Measurements from ENCODE around the gene ZNRF3.
A peak's percentile ranks its signal among the peaks of the same experiment; 100 is the strongest.
"Not testable (repeated sequence)": the region's sequence is repeated elsewhere in the genome, so short reads cannot be mapped to it uniquely, and the experiment has no call there.

The ZNRF3 gene

DNA sequence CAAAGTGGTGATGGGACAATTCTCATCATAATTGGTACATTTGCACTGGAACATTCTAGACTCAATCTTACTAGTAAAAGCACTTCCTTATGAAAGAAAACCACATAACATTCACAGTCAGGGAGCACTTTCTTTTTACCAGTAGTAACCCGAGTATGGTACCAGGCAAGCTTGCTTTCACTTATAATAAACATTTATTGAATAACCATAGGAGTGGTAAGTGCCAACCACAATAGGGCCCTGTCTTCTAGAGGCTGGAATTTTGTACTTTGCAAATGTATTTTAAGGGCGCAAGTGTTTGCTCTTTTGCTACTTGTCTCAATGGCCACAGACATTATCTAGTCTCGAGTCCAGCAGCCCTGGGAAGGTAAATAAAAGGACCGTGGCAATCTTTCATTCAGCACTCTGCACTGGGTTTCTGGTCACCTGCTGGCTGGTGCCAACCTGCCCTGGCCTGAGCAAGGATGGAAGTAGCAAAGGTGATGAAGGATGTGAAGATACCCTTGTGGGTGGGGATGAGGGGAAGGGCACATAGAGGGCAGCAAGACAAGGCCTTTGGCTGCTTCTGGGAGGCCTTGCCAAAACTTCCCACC lies 154.1 kb downstream of the ZNRF3 start:
- no peak for DNase-seq (ENCODE audit: low spot score)

DNA sequence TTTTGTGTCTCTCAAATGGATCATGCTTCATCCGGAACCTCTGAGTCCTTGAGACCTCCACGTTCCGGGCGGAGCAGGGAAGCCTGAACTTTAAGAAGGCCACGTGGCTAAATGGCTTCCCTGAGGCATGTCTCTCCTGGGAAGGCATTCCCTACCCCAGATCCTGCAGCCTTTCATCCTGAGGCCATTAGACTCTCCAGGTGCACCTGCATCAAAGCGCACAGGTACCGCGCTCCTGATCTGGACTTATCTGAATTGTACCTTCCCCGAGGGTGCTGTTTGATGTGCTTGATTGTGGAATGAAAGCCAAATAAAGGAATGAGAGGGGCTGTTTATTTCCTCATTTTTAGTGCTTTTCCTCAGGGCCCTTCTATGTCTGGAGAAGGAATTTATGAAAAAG lies 155.8 kb downstream of the ZNRF3 start:
- DNase-seq (ENCODE audit: low spot score), result no peak

DNA sequence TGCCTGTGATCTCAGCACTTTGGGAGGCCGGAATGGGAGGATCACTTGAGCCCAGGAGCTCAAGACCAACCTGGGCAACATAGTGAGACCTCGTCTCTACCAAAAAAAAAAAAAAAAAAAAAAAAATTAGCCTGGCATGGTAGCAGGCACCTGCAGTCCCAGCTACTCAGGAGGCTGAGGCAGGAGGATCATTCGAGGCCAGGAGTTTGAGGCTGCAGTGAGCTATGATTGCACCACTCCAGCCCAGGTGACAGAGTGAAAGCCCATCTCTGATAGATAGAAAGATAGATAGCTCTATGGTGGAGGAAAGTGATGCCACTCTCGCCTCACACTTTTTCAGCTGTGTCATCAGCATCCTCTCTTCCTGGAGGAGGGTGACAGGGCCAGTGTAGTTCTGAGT lies 156.3 kb downstream of the ZNRF3 start:
- not testable (repeated sequence) for DNase-seq (ENCODE audit: low spot score)

DNA sequence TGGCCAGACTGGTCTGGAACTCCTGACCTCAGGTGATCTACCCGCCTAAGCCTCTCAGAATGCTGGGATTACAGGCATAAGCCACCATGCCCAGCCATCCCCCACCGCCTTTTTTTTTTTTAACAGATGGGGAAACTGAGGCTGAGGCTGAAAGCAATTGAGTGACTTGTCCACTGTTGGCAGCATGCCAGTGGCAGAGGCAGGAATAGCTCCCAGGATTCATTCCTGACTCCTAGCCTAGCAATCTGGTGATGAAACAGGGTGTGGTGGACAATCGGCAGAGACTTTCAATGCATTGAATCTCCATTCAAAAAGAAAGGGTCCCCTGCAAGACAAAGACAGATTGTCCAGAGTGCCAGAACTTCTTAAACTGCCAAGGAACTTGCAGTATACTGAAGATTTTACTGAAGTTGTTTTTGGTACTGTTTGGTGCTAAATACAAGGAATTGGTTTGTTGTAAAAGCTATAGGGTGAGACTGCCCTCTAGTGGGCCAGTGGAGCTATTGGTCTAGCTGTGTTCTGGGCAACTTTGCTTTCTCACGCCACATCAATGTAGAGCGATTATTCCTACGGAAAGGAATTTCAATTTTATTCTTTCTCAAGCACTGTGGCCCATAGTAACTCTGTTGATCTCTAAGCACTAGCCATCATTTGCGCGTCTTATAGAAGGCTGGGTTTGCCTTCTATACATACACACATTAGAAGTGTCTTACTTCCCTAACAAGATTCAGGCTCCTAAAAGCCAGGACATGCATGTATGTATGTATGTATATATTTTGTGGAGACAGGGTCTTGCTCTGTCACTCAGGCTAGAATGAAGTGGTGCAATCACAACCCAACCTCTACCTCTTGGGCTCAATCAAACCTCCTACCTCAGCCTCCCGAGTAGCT lies 157.3 kb downstream of the ZNRF3 start:
- peak; percentile 81 for DNase-seq (ENCODE audit: low spot score)

DNA sequence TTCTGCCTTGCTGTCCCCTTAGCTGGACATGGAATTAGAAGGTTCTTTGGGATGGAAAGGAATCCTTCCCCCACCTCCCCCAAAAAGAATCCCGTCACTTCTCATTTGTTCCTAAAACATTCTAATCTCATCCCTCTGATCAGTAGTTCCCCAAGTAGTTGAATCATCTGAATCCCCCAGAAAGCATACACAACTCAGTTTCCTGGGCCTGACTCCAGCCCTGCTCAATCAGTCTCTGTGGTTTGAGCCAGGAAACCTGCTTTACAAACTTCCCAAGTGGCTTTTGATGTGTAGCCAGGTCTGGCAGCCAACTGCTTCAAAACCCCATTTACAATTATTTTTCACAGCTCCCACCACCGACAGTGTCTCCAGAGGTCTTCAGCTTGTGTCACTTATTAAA lies 158.0 kb downstream of the ZNRF3 start:
- no peak for DNase-seq (ENCODE audit: low spot score)

DNA sequence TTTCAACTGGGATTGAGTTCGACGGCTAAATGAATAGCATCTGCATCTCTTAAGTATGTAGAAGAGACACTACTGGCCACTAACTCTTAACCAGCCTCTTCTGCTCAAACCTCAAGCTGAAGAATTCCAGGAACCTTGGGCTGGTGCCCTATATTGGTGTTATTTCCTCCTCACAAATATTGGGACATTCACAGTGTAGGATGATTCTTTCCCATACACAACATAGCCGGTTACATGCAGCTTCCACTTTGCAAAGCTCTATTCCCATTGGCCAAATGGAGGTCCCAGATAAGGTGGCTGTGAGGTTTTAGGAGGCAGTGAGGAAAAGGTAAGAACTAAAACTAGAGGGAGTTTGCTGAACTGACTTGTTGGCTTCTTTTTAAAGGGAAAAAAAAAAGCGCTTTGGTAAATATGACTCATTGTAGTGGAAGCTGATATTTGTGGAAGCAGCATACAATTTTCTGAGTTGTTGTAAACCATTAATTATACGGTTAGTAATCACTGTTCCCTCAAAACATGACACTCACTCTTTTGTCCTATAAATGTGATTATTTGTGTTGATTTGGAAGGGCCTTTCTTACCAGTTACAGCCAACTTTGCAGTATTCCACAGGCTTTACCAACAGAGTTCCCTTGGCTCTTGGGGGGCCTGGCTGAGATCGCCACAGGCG lies 160.7 kb downstream of the ZNRF3 start:
- no peak for DNase-seq (ENCODE audit: low spot score)

DNA sequence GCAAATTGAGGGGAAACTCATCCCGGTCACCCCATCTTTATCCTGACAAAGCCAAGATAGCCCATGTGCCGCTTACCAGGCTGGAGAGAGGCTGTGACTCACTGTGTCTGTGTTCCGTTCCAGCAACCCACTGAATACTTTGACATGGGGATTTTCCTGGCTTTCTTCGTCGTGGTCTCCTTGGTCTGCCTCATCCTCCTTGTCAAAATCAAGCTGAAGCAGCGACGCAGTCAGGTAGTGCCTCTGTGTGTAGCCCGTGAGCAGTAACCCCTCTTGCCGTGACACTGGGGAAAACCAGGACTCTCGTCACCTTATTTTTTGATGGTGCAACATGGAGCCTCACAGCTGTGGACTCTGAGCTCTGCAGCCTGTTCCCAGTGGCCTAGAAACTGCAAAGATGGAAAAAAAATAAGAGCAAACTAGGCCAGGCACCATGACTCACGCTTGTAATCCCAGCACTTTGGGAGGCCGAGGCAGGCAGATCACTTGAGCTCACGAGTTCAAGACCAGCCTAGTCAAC lies 161.3 kb downstream of the ZNRF3 start:
- DNase-seq (ENCODE audit: low spot score), result no peak

DNA sequence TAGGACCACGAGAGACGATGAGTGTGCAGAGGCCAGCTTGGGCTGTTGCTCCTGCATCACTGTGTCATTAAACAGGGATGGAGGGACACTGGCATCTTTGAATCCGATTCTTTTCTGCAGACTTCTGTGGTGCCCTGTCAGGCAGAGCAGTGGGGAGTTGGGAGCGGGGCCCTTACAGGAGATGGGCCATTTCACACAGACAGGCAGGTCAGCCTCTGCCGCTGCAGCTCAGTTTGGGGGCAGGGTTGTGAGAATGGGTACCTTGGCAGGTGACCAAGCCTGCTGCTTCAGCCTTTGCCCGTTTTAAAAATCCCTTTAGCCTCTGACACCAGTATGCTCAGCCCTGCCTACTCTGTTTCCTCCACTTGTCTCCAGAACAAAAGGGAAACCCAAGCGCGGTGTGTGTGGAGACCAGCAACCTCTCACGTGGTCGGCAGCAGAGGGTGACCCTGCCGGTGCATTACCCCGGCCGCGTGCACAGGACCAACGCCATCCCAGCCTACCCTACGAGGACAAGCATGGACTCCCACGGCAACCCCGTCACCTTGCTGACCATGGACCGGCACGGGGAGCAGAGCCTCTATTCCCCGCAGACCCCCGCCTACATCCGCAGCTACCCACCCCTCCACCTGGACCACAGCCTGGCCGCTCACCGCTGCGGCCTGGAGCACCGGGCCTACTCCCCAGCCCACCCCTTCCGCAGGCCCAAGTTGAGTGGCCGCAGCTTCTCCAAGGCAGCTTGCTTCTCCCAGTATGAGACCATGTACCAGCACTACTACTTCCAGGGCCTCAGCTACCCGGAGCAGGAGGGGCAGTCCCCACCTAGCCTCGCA lies 165.7 kb downstream of the ZNRF3 start:
- no peak for DNase-seq (ENCODE audit: low spot score)

DNA sequence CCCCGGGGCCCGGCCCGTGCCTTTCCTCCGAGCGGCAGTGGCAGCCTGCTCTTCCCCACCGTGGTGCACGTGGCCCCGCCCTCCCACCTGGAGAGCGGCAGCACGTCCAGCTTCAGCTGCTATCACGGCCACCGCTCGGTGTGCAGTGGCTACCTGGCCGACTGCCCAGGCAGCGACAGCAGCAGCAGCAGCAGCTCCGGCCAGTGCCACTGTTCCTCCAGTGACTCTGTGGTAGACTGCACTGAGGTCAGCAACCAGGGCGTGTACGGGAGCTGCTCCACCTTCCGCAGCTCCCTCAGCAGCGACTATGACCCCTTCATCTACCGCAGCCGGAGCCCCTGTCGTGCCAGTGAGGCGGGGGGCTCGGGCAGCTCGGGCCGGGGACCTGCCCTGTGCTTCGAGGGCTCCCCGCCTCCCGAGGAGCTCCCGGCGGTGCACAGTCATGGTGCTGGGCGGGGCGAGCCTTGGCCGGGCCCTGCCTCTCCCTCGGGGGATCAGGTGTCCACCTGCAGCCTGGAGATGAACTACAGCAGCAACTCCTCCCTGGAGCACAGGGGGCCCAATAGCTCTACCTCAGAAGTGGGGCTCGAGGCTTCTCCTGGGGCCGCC lies 166.4 kb downstream of the ZNRF3 start:
- DNase-seq (ENCODE audit: low spot score), result no peak

DNA sequence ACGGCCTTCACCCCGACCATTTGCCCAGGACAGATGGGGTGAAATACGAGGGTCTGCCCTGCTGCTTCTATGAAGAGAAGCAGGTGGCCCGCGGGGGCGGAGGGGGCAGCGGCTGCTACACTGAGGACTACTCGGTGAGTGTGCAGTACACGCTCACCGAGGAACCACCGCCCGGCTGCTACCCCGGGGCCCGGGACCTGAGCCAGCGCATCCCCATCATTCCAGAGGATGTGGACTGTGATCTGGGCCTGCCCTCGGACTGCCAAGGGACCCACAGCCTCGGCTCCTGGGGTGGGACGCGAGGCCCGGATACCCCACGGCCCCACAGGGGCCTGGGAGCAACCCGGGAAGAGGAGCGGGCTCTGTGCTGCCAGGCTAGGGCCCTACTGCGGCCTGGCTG lies 167.1 kb downstream of the ZNRF3 start:
- no peak for DNase-seq (ENCODE audit: low spot score)

DNA sequence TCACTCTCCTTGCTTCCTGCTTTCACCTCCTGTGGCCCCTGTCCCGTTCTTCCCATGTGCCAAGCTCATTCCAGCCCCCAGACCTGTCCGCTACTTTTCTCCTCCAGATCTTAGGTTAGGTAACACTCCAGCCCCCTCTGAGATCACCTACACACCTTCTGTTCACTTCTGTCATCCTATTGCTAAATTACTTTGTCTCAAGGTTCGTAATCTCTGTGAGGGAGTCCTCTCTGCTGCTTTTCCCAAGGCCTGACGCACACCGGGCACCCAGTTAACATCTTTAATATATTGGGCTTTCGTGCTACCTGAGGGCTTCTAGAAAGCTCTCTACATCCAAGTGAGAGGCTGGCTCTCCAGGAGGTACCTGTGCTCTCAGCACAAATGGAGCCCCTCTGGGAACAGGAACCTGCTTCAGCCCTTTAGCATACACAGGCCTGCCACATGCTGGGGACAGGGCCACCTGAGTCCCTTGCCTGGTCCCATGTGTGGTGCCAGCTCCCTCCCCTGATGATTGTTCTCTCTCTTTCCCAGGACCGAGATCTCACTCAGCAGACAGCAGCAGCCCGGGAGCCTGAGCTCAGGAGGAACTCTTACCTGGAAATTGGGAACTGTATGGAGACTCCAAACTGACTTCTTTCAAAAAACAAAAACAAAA lies 169.8 kb downstream of the ZNRF3 start:
- no peak for DNase-seq (ENCODE audit: low spot score)

DNA sequence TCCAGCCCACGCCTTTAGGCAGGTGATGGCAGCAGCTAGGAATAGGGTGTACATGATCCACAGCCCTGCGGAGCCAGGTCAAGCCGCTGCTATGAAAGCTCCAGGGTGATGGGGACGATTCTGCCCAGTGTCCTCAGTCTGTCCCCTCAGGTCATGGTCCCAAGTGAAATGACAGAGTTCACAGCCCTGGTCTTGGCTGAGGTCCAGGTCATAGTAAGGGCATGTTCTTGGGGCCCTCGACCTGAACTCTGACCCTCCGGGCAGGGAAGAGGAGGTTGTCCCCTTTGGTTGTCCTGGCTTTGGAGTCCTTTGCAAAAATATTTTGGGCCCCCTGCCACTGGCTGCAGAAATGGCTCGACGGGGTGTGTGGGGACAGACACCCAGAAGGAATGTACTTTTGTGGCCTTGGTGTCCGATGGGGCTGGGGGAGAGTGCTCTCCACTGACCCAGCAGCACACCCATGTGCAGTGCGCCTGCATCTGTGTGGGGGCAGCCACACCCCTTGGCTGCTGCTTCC lies 170.9 kb downstream of the ZNRF3 start:
- DNase-seq (ENCODE audit: low spot score), result no peak

DNA sequence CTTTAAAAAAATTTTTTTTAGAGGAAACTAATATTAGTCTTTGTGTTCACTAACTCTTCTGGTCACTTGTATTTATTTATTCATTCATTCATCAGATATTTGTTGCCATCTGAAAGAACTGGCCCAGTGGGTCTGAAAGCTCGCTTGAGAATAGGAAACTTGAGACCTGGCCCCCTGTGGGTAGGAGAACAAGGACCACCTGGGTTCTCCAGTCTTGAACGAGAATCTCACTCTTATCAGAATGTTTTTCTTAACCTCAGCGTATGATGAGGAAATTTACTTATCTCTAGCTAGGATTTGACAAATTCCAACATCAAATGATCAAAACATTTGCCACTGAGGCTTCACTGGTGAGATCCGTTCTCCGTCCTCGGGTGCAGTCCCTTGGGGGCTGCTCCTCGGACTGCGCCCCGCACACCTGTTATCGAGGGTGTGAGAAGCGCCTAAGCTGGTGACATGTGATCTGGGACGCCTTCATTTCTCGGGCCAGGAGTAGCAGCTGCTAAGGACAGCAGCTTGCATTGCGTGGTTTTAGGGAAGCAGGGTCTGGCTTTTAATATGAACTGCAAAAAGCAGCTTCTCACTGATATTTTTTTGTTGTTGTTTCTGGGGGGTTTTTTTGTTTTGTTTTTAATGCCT lies 171.9 kb downstream of the ZNRF3 start:
- no peak for DNase-seq (ENCODE audit: low spot score)

DNA sequence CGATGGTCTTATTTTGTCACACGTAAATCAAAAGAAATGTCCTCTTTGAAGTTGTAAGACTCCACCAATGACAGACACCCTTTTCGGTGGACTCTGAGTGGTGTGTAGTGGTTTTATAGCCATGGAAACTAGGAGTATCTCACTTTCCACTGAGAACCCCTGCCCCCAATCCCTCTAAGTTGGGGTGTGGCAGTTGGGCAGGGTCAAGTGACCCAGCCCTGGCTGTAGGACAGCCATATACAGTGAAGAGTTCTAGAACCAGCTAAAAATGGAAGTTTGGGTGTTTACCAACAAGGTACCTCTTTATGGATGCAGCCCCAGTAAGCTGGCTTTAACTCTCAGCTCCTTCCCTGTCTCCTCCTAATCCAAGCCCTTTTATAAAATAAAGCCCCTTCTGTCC lies 173.1 kb downstream of the ZNRF3 start:
- no peak for DNase-seq (ENCODE audit: low spot score)

DNA sequence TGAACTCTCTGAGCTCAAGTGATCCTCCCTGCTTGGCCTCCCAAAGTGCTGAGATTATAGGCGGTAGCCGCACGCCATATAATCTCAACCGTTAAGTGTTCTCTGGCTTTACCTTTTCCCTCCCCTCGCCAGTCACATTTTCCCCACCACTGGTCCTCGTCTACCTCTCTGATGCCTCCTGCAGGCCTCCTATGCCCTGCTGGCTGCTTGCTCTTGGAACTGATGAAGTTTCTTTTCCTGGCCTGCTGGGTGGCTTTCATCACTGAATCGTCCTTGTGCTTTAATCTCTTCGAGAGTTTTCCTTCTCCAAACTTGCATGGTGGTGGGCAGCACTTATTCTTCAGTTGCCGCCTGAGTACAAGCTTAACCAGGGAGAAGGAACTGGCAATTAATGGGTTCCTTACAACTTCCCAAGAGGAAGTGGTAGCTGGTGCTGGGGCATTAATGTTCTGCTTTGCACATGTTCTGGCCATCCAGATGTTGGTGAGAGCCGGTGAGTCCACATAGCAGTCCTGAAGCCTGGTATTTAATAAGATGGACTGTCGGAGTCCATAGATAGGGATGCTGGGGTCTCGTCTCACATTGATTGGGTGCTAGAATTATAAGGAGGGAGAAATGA lies 177.0 kb downstream of the ZNRF3 start:
- no peak for DNase-seq (ENCODE audit: low spot score)

DNA sequence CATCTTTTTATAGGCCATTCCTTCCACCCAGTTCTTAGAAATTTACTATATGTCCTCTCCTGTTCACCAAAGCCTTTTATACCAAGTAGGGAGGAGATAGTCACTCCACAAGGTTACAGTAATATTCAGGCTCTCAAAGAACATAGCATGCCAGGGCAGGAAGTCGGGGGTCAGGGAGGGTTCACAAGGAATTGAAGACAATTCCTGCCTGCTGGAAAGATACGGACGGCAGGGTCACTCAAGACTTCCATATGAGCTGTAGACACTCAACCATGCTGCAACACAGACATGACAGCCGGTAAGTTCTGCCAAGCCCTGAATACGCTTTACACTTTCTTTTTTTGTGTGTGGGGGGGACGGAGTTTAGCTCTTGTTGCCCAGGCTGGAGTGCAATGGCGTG lies 177.6 kb downstream of the ZNRF3 start:
- no peak for DNase-seq (ENCODE audit: low spot score)

DNA sequence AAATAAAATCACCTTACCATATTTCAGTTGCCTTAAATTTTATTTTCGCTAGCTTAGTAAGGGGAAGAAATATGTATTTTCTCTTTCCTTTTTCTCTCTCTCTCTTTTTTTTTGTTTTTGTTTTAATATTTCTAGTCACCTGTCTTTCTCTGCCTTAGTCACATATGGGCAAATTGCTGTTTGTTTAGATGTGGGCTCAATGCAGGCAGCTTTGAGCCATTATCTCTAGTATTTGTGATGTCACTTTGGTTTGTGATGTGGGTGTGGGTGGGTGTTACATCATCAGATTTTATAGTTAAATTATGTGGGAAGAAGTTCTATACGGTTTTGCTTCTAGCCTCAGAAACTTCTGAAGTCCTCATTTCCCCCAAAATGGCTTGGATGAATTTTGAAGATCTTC lies 178.4 kb downstream of the ZNRF3 start, which contains the start of gene C22orf31:
TSS of gene C22orf31 (minus strand) at position 59 of the 400 bp plus-strand sequence. CDS start at position 20, 39 bp downstream.
- no peak for DNase-seq (ENCODE audit: low spot score)

DNA sequence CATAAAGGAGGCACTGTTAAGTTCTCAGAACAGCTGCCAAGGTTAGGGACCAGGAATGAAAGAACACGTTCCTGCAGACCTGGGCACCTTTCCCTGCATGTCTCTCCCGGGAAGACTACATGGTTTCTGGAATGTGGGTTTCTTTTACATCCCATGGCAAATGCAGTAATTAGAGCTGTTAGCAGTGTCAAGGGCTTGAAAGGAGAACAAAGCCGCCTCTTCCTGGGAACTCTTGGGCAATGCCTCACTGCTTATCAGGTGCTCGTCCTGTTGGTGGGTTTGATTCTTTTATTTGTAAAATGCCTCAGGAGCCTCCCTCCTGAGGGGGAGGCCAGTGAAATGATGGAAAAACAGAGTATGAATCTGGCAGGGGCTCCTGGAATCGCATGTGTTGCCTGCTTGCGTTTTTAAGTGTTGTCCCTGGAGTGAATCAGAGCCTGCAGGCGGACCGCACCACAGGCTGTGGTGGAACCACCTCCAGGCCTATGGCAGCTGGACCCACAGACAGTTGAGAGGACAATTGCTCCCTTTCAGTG lies 179.0 kb downstream of the ZNRF3 start:
- DNase-seq (ENCODE audit: low spot score), result no peak

DNA sequence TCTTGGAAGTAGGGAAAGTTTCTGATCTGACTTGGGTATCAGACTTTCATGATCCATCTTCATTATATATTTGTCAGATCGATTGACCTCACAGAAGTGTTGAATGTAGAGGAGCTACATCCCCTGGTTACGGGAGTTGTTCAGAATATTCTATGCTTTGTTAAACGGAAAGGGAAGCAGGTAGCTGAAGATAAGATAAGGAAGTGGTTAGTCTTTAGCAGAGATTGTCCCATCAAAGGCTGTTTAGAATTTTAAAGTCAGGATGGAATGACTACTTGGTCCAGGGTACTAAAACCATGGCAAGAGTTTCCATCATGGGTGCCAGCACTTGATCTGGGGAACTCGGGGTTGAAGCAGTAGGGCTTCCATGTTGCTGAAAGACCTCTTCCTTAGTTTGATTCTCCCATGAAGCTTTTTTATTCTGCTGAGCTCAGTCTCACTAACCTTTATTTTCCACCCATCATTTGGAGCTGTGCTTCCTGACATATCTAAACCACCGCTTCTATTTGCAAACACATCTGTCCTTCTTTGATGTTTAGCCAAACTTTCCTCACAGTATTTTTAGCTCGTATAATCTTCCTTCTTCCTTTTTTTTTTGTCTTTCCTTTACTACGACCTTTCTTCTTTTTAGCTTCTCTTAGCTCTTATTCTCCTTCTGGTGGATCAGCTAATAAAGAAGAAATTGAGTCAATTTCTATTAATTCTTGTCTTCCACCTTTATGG lies 182.3 kb downstream of the ZNRF3 start:
- DNase-seq (ENCODE audit: low spot score), result no peak

Data from HuH-7 (cell line).